ENCODE measurements around the gene PDE4D.

- TF ChIP-seq, protein P1, sequence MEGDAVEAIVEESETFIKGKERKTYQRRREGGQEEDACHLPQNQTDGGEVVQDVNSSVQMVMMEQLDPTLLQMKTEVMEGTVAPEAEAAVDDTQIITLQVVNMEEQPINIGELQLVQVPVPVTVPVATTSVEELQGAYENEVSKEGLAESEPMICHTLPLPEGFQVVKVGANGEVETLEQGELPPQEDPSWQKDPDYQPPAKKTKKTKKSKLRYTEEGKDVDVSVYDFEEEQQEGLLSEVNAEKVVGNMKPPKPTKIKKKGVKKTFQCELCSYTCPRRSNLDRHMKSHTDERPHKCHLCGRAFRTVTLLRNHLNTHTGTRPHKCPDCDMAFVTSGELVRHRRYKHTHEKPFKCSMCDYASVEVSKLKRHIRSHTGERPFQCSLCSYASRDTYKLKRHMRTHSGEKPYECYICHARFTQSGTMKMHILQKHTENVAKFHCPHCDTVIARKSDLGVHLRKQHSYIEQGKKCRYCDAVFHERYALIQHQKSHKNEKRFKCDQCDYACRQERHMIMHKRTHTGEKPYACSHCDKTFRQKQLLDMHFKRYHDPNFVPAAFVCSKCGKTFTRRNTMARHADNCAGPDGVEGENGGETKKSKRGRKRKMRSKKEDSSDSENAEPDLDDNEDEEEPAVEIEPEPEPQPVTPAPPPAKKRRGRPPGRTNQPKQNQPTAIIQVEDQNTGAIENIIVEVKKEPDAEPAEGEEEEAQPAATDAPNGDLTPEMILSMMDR (conservative IDR thresholded peaks at IDR 0.05; ENCODE audit: low read depth, low read length), result no peak
- no peak for TF ChIP-seq EZH2 (IDR thresholded peaks at IDR 0.05; ENCODE audit: low read length, unreplicated experiment)
Observed at GRCh38 chr5:59387127-59387526, 506.4 kb downstream of the PDE4D start.
